ENCODE results near the gene KCTD1. TPM values are rescaled to one million over a fixed set of nuclear protein-coding genes. Genes with fewer than 3 reads are reported as not detected.
A peak's percentile ranks its signal among the peaks of the same experiment; 100 is the strongest.

KCTD1 gene
- 10 to 100 TPM; 45.2 to 51.8 (median 49.4) TPM for total RNA-seq
- polyA plus RNA-seq = 31.4 TPM
- long read RNA-seq, donor 1, transcript KCTD1-207 (5 exons, 2,897 nt) = minor isoform, 7 of 29 reads
- long read RNA-seq, donor 1, transcript KCTD1-202 (5 exons, 2,103 nt) = major isoform, 10 of 29 reads
- long read RNA-seq, donor 1, partial matches to known transcripts = 0 of 29 reads
- long read RNA-seq, donor 1, other reads (novel, unspliced or antisense) = 10 of 29 reads
- long read RNA-seq, donor 2, transcript KCTD1-202 (5 exons, 2,103 nt) = major isoform, 7 of 11 reads
- long read RNA-seq, donor 2, partial matches to known transcripts = 0 of 11 reads
- long read RNA-seq, donor 2, other reads (novel, unspliced or antisense) = 3 of 11 reads
- long read RNA-seq, donor 3, transcript KCTD1-207 (5 exons, 2,897 nt) = minor isoform, 6 of 57 reads
- long read RNA-seq, donor 3, transcript KCTD1-202 (5 exons, 2,103 nt) = major isoform, 25 of 57 reads
- long read RNA-seq, donor 3, partial matches to known transcripts = 7 of 57 reads
- long read RNA-seq, donor 3, other reads (novel, unspliced or antisense) = 16 of 57 reads
- long read RNA-seq, donor 4, transcript KCTD1-207 (5 exons, 2,897 nt) = major isoform, 7 of 16 reads
- long read RNA-seq, donor 4, partial matches to known transcripts = 1 of 16 reads
- long read RNA-seq, donor 4, other reads (novel, unspliced or antisense) = 4 of 16 reads

- Histone ChIP-seq H3K4me1 (ENCODE audit: control insufficient read depth, insufficient read depth, low read length) (peaks cover 9% of the 10 kb centered on the region), H3K27ac (ENCODE audit: low read length) (peak within 1 kb of the TSS; percentile 82), H3K9me3 (ENCODE audit: control insufficient read depth, low read length) (no peaks in the 10 kb centered on the region), H3K27me3 (ENCODE audit: control insufficient read depth, insufficient read depth) (no peaks in the 10 kb centered on the region), H3K4me3 (ENCODE audit: low read length) (peak within 1 kb of the TSS; percentile 92)
- WGBS = under 1% methylated on average over 88 of the region's 88 CpGs
- DNase-seq = peak; percentile 89 to 94 (median 93)
- peak; percentile 72 for ATAC-seq
- intact Hi-C loops (cut with DNase I) = loop anchor here in 1 of 4 donors (5.0 kb wide), 2 partner anchors 36 to 86 kb away; no protein-coding TSS in a partner anchor
These were observed at the start of gene KCTD1 for GRCh38 chr18:26548415-26549262. KCTD1 (minus strand) TSS chr18:26548553; CDS start chr18:26548536, 17 bp downstream.

- Histone ChIP-seq H3K4me1 (ENCODE audit: control insufficient read depth, insufficient read depth, low read length) (no peaks in the 10 kb centered on the region), H3K27ac (ENCODE audit: low read length) (no peak overlapping the region), H3K27me3 (ENCODE audit: control insufficient read depth, insufficient read depth) (no peaks in the 10 kb centered on the region), H3K4me3 (ENCODE audit: low read length) (no peak overlapping the region), H3K9me3 (ENCODE audit: control insufficient read depth, low read length) (no peaks in the 10 kb centered on the region)
- WGBS = 73% methylated on average over 2 of the region's 2 CpGs
- no peak for DNase-seq
- intact Hi-C loops (cut with DNase I) = no loop called here
- ATAC-seq = no peak
These were observed 45.3 kb upstream of the KCTD1 start for GRCh38 chr18:26593365-26594320.

GRCh38 chr18:26584745-26585144 lies 36.4 kb upstream of the KCTD1 start:
- intact Hi-C loops (cut with DNase I) = no loop called here
- DNase-seq (no peak), ATAC-seq (no peak)
- no peak overlapping the region for H3K27ac ChIP-seq (ENCODE audit: low read length)
- H3K27me3 ChIP-seq (ENCODE audit: control insufficient read depth, insufficient read depth) = no peaks in the 10 kb centered on the region
- H3K9me3 ChIP-seq (ENCODE audit: control insufficient read depth, low read length) = no peaks in the 10 kb centered on the region
- H3K4me3 ChIP-seq (ENCODE audit: low read length) = no peak overlapping the region
- WGBS = 87% methylated on average over 6 of the region's 6 CpGs
- H3K4me1 ChIP-seq (ENCODE audit: control insufficient read depth, insufficient read depth, low read length) = no peaks in the 10 kb centered on the region

- DNase-seq (no peak), ATAC-seq (peak in 1 of 2 donors; percentile 11)
- Histone ChIP-seq H3K27me3 (ENCODE audit: control insufficient read depth, insufficient read depth) (no peaks in the 10 kb centered on the region), H3K27ac (ENCODE audit: low read length) (no peak overlapping the region), H3K4me3 (ENCODE audit: low read length) (no peak overlapping the region), H3K9me3 (ENCODE audit: control insufficient read depth, low read length) (no peaks in the 10 kb centered on the region), H3K4me1 (ENCODE audit: control insufficient read depth, insufficient read depth, low read length) (no peaks in the 10 kb centered on the region)
- 77% methylated on average over 6 of the region's 6 CpGs for WGBS
- intact Hi-C loops (cut with DNase I) = no loop called here
These were observed 31.7 kb upstream of the KCTD1 start for GRCh38 chr18:26579941-26580618.

- H3K4me3 ChIP-seq (ENCODE audit: low read length) = peak overlapping the region; percentile 70
- no peaks in the 10 kb centered on the region for H3K9me3 ChIP-seq (ENCODE audit: control insufficient read depth, low read length)
- no peak overlapping the region for H3K27ac ChIP-seq (ENCODE audit: low read length)
- DNase-seq (no peak), ATAC-seq (peak in 1 of 2 donors; percentile 45)
- 47% methylated on average over 8 of the region's 8 CpGs for WGBS
- no peaks in the 10 kb centered on the region for H3K27me3 ChIP-seq (ENCODE audit: control insufficient read depth, insufficient read depth)
- intact Hi-C loops (cut with DNase I) = no loop called here
- H3K4me1 ChIP-seq (ENCODE audit: control insufficient read depth, insufficient read depth, low read length) = no peaks in the 10 kb centered on the region
These were observed 27.5 kb upstream of the KCTD1 start for GRCh38 chr18:26575865-26576217.

- peak overlapping the region; percentile 70 for H3K4me3 ChIP-seq (ENCODE audit: low read length)
- 5% methylated on average over 27 of the region's 27 CpGs for WGBS
- ATAC-seq (peak; percentile 51 to 64), DNase-seq (peak; percentile 53 to 79 (median 67))
- no peaks in the 10 kb centered on the region for H3K27me3 ChIP-seq (ENCODE audit: control insufficient read depth, insufficient read depth)
- no peaks in the 10 kb centered on the region for H3K9me3 ChIP-seq (ENCODE audit: control insufficient read depth, low read length)
- H3K27ac ChIP-seq (ENCODE audit: low read length) = no peak overlapping the region
- intact Hi-C loops (cut with DNase I) = no loop called here
- no peaks in the 10 kb centered on the region for H3K4me1 ChIP-seq (ENCODE audit: control insufficient read depth, insufficient read depth, low read length)
These were observed 26.9 kb upstream of the KCTD1 start for GRCh38 chr18:26574958-26575864.

- WGBS = 46% methylated on average over 5 of the region's 5 CpGs
- Histone ChIP-seq H3K4me3 (ENCODE audit: low read length) (no peak overlapping the region), H3K9me3 (ENCODE audit: control insufficient read depth, low read length) (no peaks in the 10 kb centered on the region), H3K27ac (ENCODE audit: low read length) (no peak overlapping the region), H3K27me3 (ENCODE audit: control insufficient read depth, insufficient read depth) (no peaks in the 10 kb centered on the region), H3K4me1 (ENCODE audit: control insufficient read depth, insufficient read depth, low read length) (no peaks in the 10 kb centered on the region)
- ATAC-seq (peak in 1 of 2 donors; percentile 68), DNase-seq (no peak)
- intact Hi-C loops (cut with DNase I) = no loop called here
These were observed 20.7 kb upstream of the KCTD1 start for GRCh38 chr18:26568926-26569665.

- Histone ChIP-seq H3K9me3 (ENCODE audit: control insufficient read depth, low read length) (no peaks in the 10 kb centered on the region), H3K27ac (ENCODE audit: low read length) (no peak overlapping the region), H3K27me3 (ENCODE audit: control insufficient read depth, insufficient read depth) (no peaks in the 10 kb centered on the region), H3K4me1 (ENCODE audit: control insufficient read depth, insufficient read depth, low read length) (no peaks in the 10 kb centered on the region), H3K4me3 (ENCODE audit: low read length) (no peak overlapping the region)
- ATAC-seq = no peak
- no peak for DNase-seq
- intact Hi-C loops (cut with DNase I) = no loop called here
- 89% methylated on average over 1 of the region's 1 CpG for WGBS
These were observed 20.2 kb upstream of the KCTD1 start for GRCh38 chr18:26568513-26568912.
